ENCODE measurements around the gene ARL6IP6. TPM values are rescaled to one million over a fixed set of nuclear protein-coding genes. Genes with fewer than 3 reads are reported as not detected.

Gene ARL6IP6
- total and polyA plus RNA-seq, 2 of the 13 experiments (the other 11 are each of a cell fraction or from before 2014, with no cell fraction given) = 45.0 to 65.9 TPM

- H3K4me3 ChIP-seq (replicated peaks in 1 of 3; ENCODE audit: insufficient read depth in 1 of 3, low read depth in 2 of 3, low read length in 3 of 3) = peak overlapping the region; percentile 75 to 96 (median 82)
- no peaks in the 10 kb centered on the region for H3K9me3 ChIP-seq (ENCODE audit: low read length)
- ChIA-PET CTCF (ENCODE audit: low intra/inter-chr PET ratio, low total read pairs) (interaction anchor here (1.4 kb wide), 1 partner anchor 21 kb away, joined by 3 read pairs; no protein-coding TSS in a partner anchor), POLR2A (no interaction called here)
- peaks cover 35% of the 10 kb centered on the region for H4K20me1 ChIP-seq (ENCODE audit: insufficient read depth, low read length)
- in situ Hi-C loops (cut with HindIII; ENCODE audit: extremely low pct_ligation_motif_present, low pct_unique_long_range_greater_than_20kb) (loop anchor here (5.0 to 10.0 kb wide), 2 partner anchors 542 to 894 kb away; partner anchors contain the start of genes ARL5A and STAM2), intact Hi-C loops (cut with micrococcal nuclease; ENCODE audit: unreplicated experiment) (loop anchor here (5.0 kb wide), 1 partner anchor 542 kb away; the partner anchor contains the start of gene STAM2)
- H3K4me1 ChIP-seq (ENCODE audit: insufficient read depth, low read length) = peaks cover 58% of the 10 kb centered on the region
- FAIRE-seq (no peak), ATAC-seq (peak; percentile 16), DNase-seq (ENCODE audit: low spot score) (peak; percentile 63)
- 2% methylated on average over 21 of the region's 23 CpGs for WGBS (ENCODE audit: low lambda C conversion rate)
- peak overlapping the region; percentile 78 for H3K4me2 ChIP-seq (ENCODE audit: low read depth, low read length)
- H3K36me3 ChIP-seq (replicated peaks in 1 of 2; ENCODE audit: control insufficient read depth in 1 of 2, insufficient read depth in 2 of 2, low read length in 2 of 2) = peaks cover 0 to 12% of the 10 kb centered on the region in 2 experiments; a peak in 3 of 5 replicates
- H2AFZ ChIP-seq (ENCODE audit: low read length) = no peak overlapping the region
- H3K9ac ChIP-seq (ENCODE audit: insufficient read depth, low read depth, low read length) = peak overlapping the region; percentile 96
- H3K27me3 ChIP-seq (ENCODE audit: control insufficient read depth in 1 of 2, insufficient read depth in 2 of 2, low read length in 2 of 2) = no peaks in the 10 kb centered on the region; a peak in 1 of 5 replicates
- H3K79me2 ChIP-seq (ENCODE audit: insufficient read depth, low read length) = peaks cover 76% of the 10 kb centered on the region
- TSS peak; percentile 58 for BruUV-seq (replicated peaks)
- peak overlapping the region; percentile 97 for H3K27ac ChIP-seq (ENCODE audit: extremely low read length, insufficient read depth, low read length)
- TF ChIP-seq AGO1 (IDR thresholded peaks at IDR 0.05; ENCODE audit: low read depth, low read length, poor library complexity, severe bottlenecking) = no peak
- TF ChIP-seq ZNF44 (CRISPR knock-in tag; IDR thresholded peaks at IDR 0.05) = 0 out of 2 replicates have a peak, but pooled peaks have one; percentile 3
- no peak for TF ChIP-seq MIER3 (CRISPR knock-in tag; IDR thresholded peaks at IDR 0.05; ENCODE audit: borderline replicate concordance)
- TF ChIP-seq HNF4G (IDR thresholded peaks at IDR 0.05; ENCODE audit: borderline replicate concordance, low read depth, low read length) = no peak
- 0 out of 2 replicates have a peak, but pooled peaks have one; percentile 8 for TF ChIP-seq HNF4G (CRISPR knock-in tag; IDR thresholded peaks at IDR 0.05; ENCODE audit: borderline replicate concordance, low read depth)
- TF ChIP-seq ZNF777 (CRISPR knock-in tag; IDR thresholded peaks at IDR 0.05) = no peak
- no peak for TF ChIP-seq ZNF609 (CRISPR knock-in tag; IDR thresholded peaks at IDR 0.05; ENCODE audit: borderline replicate concordance)
- TF ChIP-seq POLR2AphosphoS5 (IDR thresholded peaks at IDR 0.05; ENCODE audit: low read depth, low read length) = no peak
- no peak for TF ChIP-seq HNF4A (CRISPR knock-in tag; IDR thresholded peaks at IDR 0.05)
- no peak for TF ChIP-seq ZNF646 (CRISPR knock-in tag; IDR thresholded peaks at IDR 0.05)
- peak; percentile 14; the same call in 1 of the 2 replicates for TF ChIP-seq ZNF598 (CRISPR knock-in tag; IDR thresholded peaks at IDR 0.05; ENCODE audit: borderline replicate concordance)
- 0 out of 2 replicates have a peak, but pooled peaks have one; percentile 12 for TF ChIP-seq SRY (CRISPR knock-in tag; IDR thresholded peaks at IDR 0.05)
These were observed 657 bp downstream of the ARL6IP6 start for GRCh38 chr2:152718909-152719645.
